Common myeloid progenitor, CD34-positive (primary cell): Measurements from ENCODE around the gene INO80B.
"Not testable (repeated sequence)": the region's sequence is repeated elsewhere in the genome, so short reads cannot be mapped to it uniquely, and the experiment has no call there.

ENCODE experiments used
- CTCF ChIA-PET: fragments of 350-600 bp; sonication (Branson Sonifier 250); formaldehyde crosslinking; loops from one replicate; lab custom pipeline; 2021; ENCODE audit warnings: antibody characterized with exemption; lab: Charles Lee
- POLR2A ChIA-PET: fragments of 350-600 bp; sonication (Branson Sonifier 250); formaldehyde crosslinking; loops from one replicate; lab custom pipeline; 2021; ENCODE audit warnings: antibody characterized with exemption; lab: Charles Lee
- DNase-seq, 3 donors: peaks; one replicate each; pipeline versions ENCODE4 v3.0.0 to v3.0.0-alpha.2; 2013
- H3K27ac ChIP-seq, 2 experiments: 1 replicate in 1 of 2; 2 replicates in 1 of 2; pipeline ENCODE4 v1.7.0; 2013; ENCODE audit warnings: inconsistent platforms in 2 of 2, low read length in 2 of 2, mild to moderate bottlenecking in 2 of 2, low read depth in 1 of 2, moderate library complexity in 1 of 2; ENCODE audit not compliant: severe bottlenecking in 2 of 2, insufficient read depth in 1 of 2, poor library complexity in 1 of 2
- H3K27me3 ChIP-seq, 5 experiments: replicated peaks in 2 of 5; 1 replicate in 3 of 5; 2 replicates in 2 of 5; pipeline versions ENCODE4 v1.6.1 to v1.7.0; 2013; ENCODE audit warnings: low read length in 4 of 5, mild to moderate bottlenecking in 2 of 5, moderate library complexity in 2 of 5, inconsistent platforms in 1 of 5; ENCODE audit not compliant: insufficient read depth in 5 of 5, control insufficient read depth in 4 of 5
- H3K36me3 ChIP-seq, 4 experiments: 1 replicate in 2 of 4; 2 replicates in 2 of 4; pipeline versions ENCODE4 v1.6.1 to v1.7.0; 2013; ENCODE audit warnings: low read length in 3 of 4, control low read depth in 1 of 4, mild to moderate bottlenecking in 1 of 4; ENCODE audit not compliant: control insufficient read depth in 4 of 4, insufficient read depth in 4 of 4
- H3K4me1 ChIP-seq, 4 experiments: 1 replicate in 3 of 4; 2 replicates in 1 of 4; pipeline versions ENCODE4 v1.6.1 to v1.7.1; 2013; ENCODE audit warnings: low read length in 3 of 4, mild to moderate bottlenecking in 3 of 4, control low read depth in 1 of 4, inconsistent platforms in 1 of 4, moderate library complexity in 1 of 4; ENCODE audit not compliant: control insufficient read depth in 4 of 4, insufficient read depth in 4 of 4; ENCODE audit errors: control extremely low read depth in 1 of 4
- H3K4me3 ChIP-seq, 7 experiments: 1 replicate in 4 of 7; 2 replicates in 3 of 7; pipeline versions ENCODE4 v1.5.1 to v1.7.0; 2013; ENCODE audit warnings: mild to moderate bottlenecking in 7 of 7, low read length in 6 of 7, moderate library complexity in 6 of 7, inconsistent platforms in 2 of 7, low read depth in 2 of 7, control low read depth in 1 of 7; ENCODE audit not compliant: insufficient read depth in 4 of 7, control insufficient read depth in 1 of 7; ENCODE audit errors: extremely low read depth in 1 of 7
- H3K9me3 ChIP-seq, 5 experiments: 1 replicate in 4 of 5; 2 replicates in 1 of 5; pipeline versions ENCODE4 v1.6.1 to v1.7.1; 2013; ENCODE audit warnings: low read length in 4 of 5, mild to moderate bottlenecking in 2 of 5, inconsistent platforms in 1 of 5, low read depth in 1 of 5, moderate library complexity in 1 of 5; ENCODE audit not compliant: control insufficient read depth in 4 of 5, insufficient read depth in 2 of 5; ENCODE audit errors: control extremely low read depth in 1 of 5
- WGBS: methylation state at CpG from one replicate; pipeline ENCODE4 v1.1.5; 2013; ENCODE audit not compliant: insufficient coverage; 5-methylcytosine and 5-hydroxymethylcytosine counted together

INO80B gene

GRCh38 chr2:74441170-74441689, 13.7 kb upstream of the INO80B start:
- H3K4me1 ChIP-seq = peaks cover 4 to 51% (median 44%) of the 10 kb centered on the region in 4 experiments
- WGBS = 74% methylated on average over 18 of the region's 33 CpGs
- no peaks in the 10 kb centered on the region for H3K36me3 ChIP-seq
- ChIA-PET POLR2A (interaction anchor here (0.8 to 2.6 kb wide), 2 partner anchors 13 to 17 kb away, joined by 4 to 10 read pairs; partner anchors contain the start of genes INO80B and WBP1), CTCF (interaction anchor here (1.4 to 2.5 kb wide), 6 partner anchors 11 to 41 kb away, joined by 3 to 16 read pairs (median 8); partner anchors contain the start of genes CCDC142, INO80B and TTC31)
- H3K4me3 ChIP-seq = peak overlapping the region in 4 of 7 experiments; percentile 16 to 81 (median 69)
- no peaks in the 10 kb centered on the region for H3K9me3 ChIP-seq
- DNase-seq = no peak
- H3K27ac ChIP-seq = no peak overlapping the region
- H3K27me3 ChIP-seq = peaks cover 0 to 27% (median 10%) of the 10 kb centered on the region in 5 experiments

GRCh38 chr2:74441690-74442482, 13.0 kb upstream of the INO80B start, which contains the start of gene RTKN:
Gene RTKN, minus strand, starts transcription at chr2:74441937. Its CDS starts 121 bp downstream, at chr2:74441816.
- Histone ChIP-seq H3K36me3 (no peaks in the 10 kb centered on the region), H3K27me3 (peaks cover 0 to 27% (median 10%) of the 10 kb centered on the region in 5 experiments), H3K4me1 (peaks cover 4 to 48% (median 44%) of the 10 kb centered on the region in 4 experiments), H3K27ac (no peak within 1 kb of the TSS), H3K4me3 (peak within 1 kb of the TSS in 6 of 7 experiments; percentile 16 to 84 (median 70)), H3K9me3 (no peaks in the 10 kb centered on the region)
- ChIA-PET CTCF (interaction anchor here (0.6 to 2.5 kb wide), 4 partner anchors 9 to 453 kb away, joined by 3 to 9 read pairs (median 3); no protein-coding TSS in a partner anchor), POLR2A (interaction anchor here (1.8 to 2.6 kb wide), 2 partner anchors 13 to 16 kb away, joined by 6 to 10 read pairs; partner anchors contain the start of genes INO80B and WBP1)
- WGBS = 11% methylated on average over 50 of the region's 75 CpGs
- DNase-seq = peak in 1 of 3 donors; percentile 34

GRCh38 chr2:74442483-74443297, 12.2 kb upstream of the INO80B start:
- ChIA-PET CTCF (interaction anchor here (0.6 to 1.3 kb wide), 4 partner anchors 9 to 454 kb away, joined by 3 read pairs; partner anchors contain the start of gene INO80B), POLR2A (interaction anchor here (1.8 kb wide), 1 partner anchor 12 kb away, joined by 6 read pairs; the partner anchor contains the start of gene INO80B)
- Histone ChIP-seq H3K27me3 (peaks cover 0 to 27% (median 10%) of the 10 kb centered on the region in 5 experiments), H3K4me1 (peaks cover 4 to 44% (median 40%) of the 10 kb centered on the region in 4 experiments), H3K4me3 (peak overlapping the region in 3 of 7 experiments; percentile 32 to 81 (median 64))
- DNase-seq, H3K36me3 ChIP-seq, H3K9me3 ChIP-seq, H3K27ac ChIP-seq: not testable (repeated sequence)
- 94% methylated on average over 10 of the region's 16 CpGs for WGBS

GRCh38 chr2:74444498-74445318, 10.2 kb upstream of the INO80B start:
- H3K4me3 ChIP-seq = no peak overlapping the region
- no peaks in the 10 kb centered on the region for H3K36me3 ChIP-seq
- 67% methylated on average over 1 of the region's 5 CpGs for WGBS
- ChIA-PET POLR2A (interaction anchor here (1.6 kb wide), 1 partner anchor 10 kb away, joined by 6 read pairs; the partner anchor contains the start of gene INO80B), CTCF (interaction anchor here (0.7 to 1.6 kb wide), 6 partner anchors 7 to 36 kb away, joined by 3 to 4 read pairs (median 3); partner anchors contain the start of genes C2orf81 and WBP1)
- H3K4me1 ChIP-seq = peaks cover 4 to 30% (median 24%) of the 10 kb centered on the region in 4 experiments
- no peaks in the 10 kb centered on the region for H3K9me3 ChIP-seq
- H3K27me3 ChIP-seq = peaks cover 0 to 27% (median 10%) of the 10 kb centered on the region in 5 experiments
- no peak for DNase-seq
- H3K27ac ChIP-seq = no peak overlapping the region

GRCh38 chr2:74447230-74447999, 7.5 kb upstream of the INO80B start:
- WGBS = 100% methylated on average over 2 of the region's 5 CpGs
- no peak overlapping the region for H3K27ac ChIP-seq
- no peak for DNase-seq
- no peaks in the 10 kb centered on the region for H3K36me3 ChIP-seq
- H3K9me3 ChIP-seq = no peaks in the 10 kb centered on the region
- ChIA-PET CTCF (interaction anchor here (0.8 to 1.1 kb wide), 2 partner anchors 11 to 22 kb away, joined by 3 read pairs; partner anchors contain the start of gene WBP1), POLR2A (no interaction called here)
- peaks cover 0 to 9% (median 2%) of the 10 kb centered on the region in 5 experiments for H3K27me3 ChIP-seq
- peaks cover 4 to 14% (median 9%) of the 10 kb centered on the region in 4 experiments for H3K4me1 ChIP-seq
- no peak overlapping the region for H3K4me3 ChIP-seq
